Astrocyte (in vitro differentiated cells and primary cell): ENCODE data around the gene FH.

Experiments
- CTCF ChIP-seq: IDR thresholded peaks from 2 replicates; pipeline ENCODE4 v1.5.1; 2011; ENCODE audit warnings: low read depth, mild to moderate bottlenecking, inconsistent platforms, low read length, moderate library complexity; ENCODE audit not compliant: insufficient read depth
- EZH2 ChIP-seq: IDR thresholded peaks from 2 replicates; pipeline ENCODE4 v1.6.1; 2012; ENCODE audit warnings: mild to moderate bottlenecking, low read length, inconsistent platforms; ENCODE audit not compliant: insufficient read depth

GRCh38 chr1:241479294-241479693 lies 40.3 kb downstream of the FH start:
- no peak for TF ChIP-seq CTCF
- no peak for TF ChIP-seq EZH2
